ENCODE measurements around the gene SIRT3. TPM values are rescaled to one million over a fixed set of nuclear protein-coding genes. Genes with fewer than 3 reads are reported as not detected.

The SIRT3 gene
- polyA plus RNA-seq, 3 donors, result 4.3 to 23.7 (median 4.3) TPM

- Histone ChIP-seq H3K4me2 (replicated peaks; ENCODE audit: extremely low read depth, low read length, poor library complexity, severe bottlenecking) (no peak overlapping the region), H3K4me1 (ENCODE audit: control insufficient read depth in 1 of 2, insufficient read depth in 2 of 2, low read length in 2 of 2) (no peaks in the 10 kb centered on the region), H3K79me2 (ENCODE audit: insufficient read depth, low read length) (no peaks in the 10 kb centered on the region), H3K36me3 (replicated peaks in 1 of 2; ENCODE audit: control insufficient read depth in 1 of 2, insufficient read depth in 2 of 2, low read length in 2 of 2) (peaks cover 84 to 85% of the 10 kb centered on the region in 2 donors), H3K9me3 (replicated peaks in 1 of 2; ENCODE audit: control insufficient read depth in 1 of 2, insufficient read depth in 1 of 2, low read length in 2 of 2) (no peaks in the 10 kb centered on the region), H2AFZ (ENCODE audit: insufficient read depth, low read depth, low read length, poor library complexity, severe bottlenecking) (no peak overlapping the region), H3K9ac (ENCODE audit: insufficient read depth, low read length, poor library complexity, severe bottlenecking) (no peak overlapping the region), H3K27me3 (ENCODE audit: control insufficient read depth in 2 of 2, insufficient read depth in 2 of 2, low read length in 2 of 2) (no peaks in the 10 kb centered on the region), H3K4me3 (replicated peaks in 1 of 3; ENCODE audit: low read depth in 2 of 3, low read length in 3 of 3) (no peak overlapping the region), H4K20me1 (ENCODE audit: insufficient read depth, low read length) (peaks cover 8% of the 10 kb centered on the region), H3K27ac (ENCODE audit: low read depth in 1 of 2, low read length in 2 of 2) (no peak overlapping the region)
- Mint-ChIP-seq H3K9me3 (no peaks in the 10 kb centered on the region), H3K27me3 (ENCODE audit: low read depth in 3 of 3) (no peaks in the 10 kb centered on the region), H3K4me1 (no peaks in the 10 kb centered on the region), H3K27ac (peak overlapping the region in 1 of 7 donors; percentile 46), H3K36me3 (peaks cover 80 to 87% of the 10 kb centered on the region in 2 donors), H3K4me3 (no peak overlapping the region)
- no peak for TF ChIP-seq CTCF (IDR thresholded peaks at IDR 0.05)
- 83% methylated on average over 2 of the region's 5 CpGs for WGBS (ENCODE audit: insufficient coverage)
- DNase-seq, result no peak
- intact Hi-C loops (cut with micrococcal nuclease), result loop anchor here (5.0 kb wide), 4 partner anchors 37 to 107 kb away; partner anchors contain the start of genes IFITM2 (in 1 of the 2) and PGGHG (in 1 of the 2)
Measured at GRCh38 chr11:250274-250673, 14.1 kb upstream of the SIRT3 start.

GRCh38 chr11:249062-249461, 12.9 kb upstream of the SIRT3 start:
- no peak overlapping the region for H3K9ac ChIP-seq (ENCODE audit: insufficient read depth, low read length, poor library complexity, severe bottlenecking)
- intact Hi-C loops (cut with micrococcal nuclease), result no loop called here
- H4K20me1 ChIP-seq (ENCODE audit: insufficient read depth, low read length), result peaks cover 9% of the 10 kb centered on the region
- no peaks in the 10 kb centered on the region for H3K9me3 ChIP-seq (replicated peaks in 1 of 2; ENCODE audit: control insufficient read depth in 1 of 2, insufficient read depth in 1 of 2, low read length in 2 of 2)
- no peak overlapping the region for H3K4me2 ChIP-seq (replicated peaks; ENCODE audit: extremely low read depth, low read length, poor library complexity, severe bottlenecking)
- H3K27ac Mint-ChIP-seq, result peak overlapping the region in 1 of 7 donors; percentile 10
- TF ChIP-seq CTCF (IDR thresholded peaks at IDR 0.05), result no peak
- H3K9me3 Mint-ChIP-seq, result no peaks in the 10 kb centered on the region
- peaks cover 0 to 2% (median 0%) of the 10 kb centered on the region in 3 donors for H3K27me3 Mint-ChIP-seq (ENCODE audit: low read depth in 3 of 3)
- H3K27me3 ChIP-seq (ENCODE audit: control insufficient read depth in 2 of 2, insufficient read depth in 2 of 2, low read length in 2 of 2), result no peaks in the 10 kb centered on the region
- no peaks in the 10 kb centered on the region for H3K4me1 Mint-ChIP-seq
- DNase-seq, result no peak
- peaks cover 90 to 98% of the 10 kb centered on the region in 2 donors for H3K36me3 Mint-ChIP-seq
- H3K27ac ChIP-seq (ENCODE audit: low read depth in 1 of 2, low read length in 2 of 2), result no peak overlapping the region
- H3K4me3 ChIP-seq (replicated peaks in 1 of 3; ENCODE audit: low read depth in 2 of 3, low read length in 3 of 3), result no peak overlapping the region
- 94% methylated on average over 7 of the region's 8 CpGs for WGBS (ENCODE audit: insufficient coverage)
- no peaks in the 10 kb centered on the region for H3K79me2 ChIP-seq (ENCODE audit: insufficient read depth, low read length)
- no peak overlapping the region for H2AFZ ChIP-seq (ENCODE audit: insufficient read depth, low read depth, low read length, poor library complexity, severe bottlenecking)
- H3K4me3 Mint-ChIP-seq, result no peak overlapping the region
- H3K4me1 ChIP-seq (ENCODE audit: control insufficient read depth in 1 of 2, insufficient read depth in 2 of 2, low read length in 2 of 2), result no peaks in the 10 kb centered on the region
- peaks cover 96 to 97% of the 10 kb centered on the region in 2 donors for H3K36me3 ChIP-seq (replicated peaks in 1 of 2; ENCODE audit: control insufficient read depth in 1 of 2, insufficient read depth in 2 of 2, low read length in 2 of 2)
